Fibroblast of gingiva (primary cell): ENCODE measurements around the gene RNF220.
"Not testable (repeated sequence)": the region's sequence is repeated elsewhere in the genome, so short reads cannot be mapped to it uniquely, and the experiment has no call there.

Experiments
- DNase-seq: peaks from one replicate; pipeline ENCODE4 v3.0.0-alpha.2; 2011; ENCODE audit warnings: low read depth

The RNF220 gene

GRCh38 chr1:44496541-44497171 is 91.6 kb downstream of the RNF220 start:
- no peak for DNase-seq

GRCh38 chr1:44497422-44498170 is 92.5 kb downstream of the RNF220 start:
- DNase-seq = no peak

- no peak for DNase-seq
These were observed 94.3 kb downstream of the RNF220 start for GRCh38 chr1:44499306-44499705.

- DNase-seq = no peak
These were observed 95.4 kb downstream of the RNF220 start for GRCh38 chr1:44500181-44501046.

- no peak for DNase-seq
These were observed 96.2 kb downstream of the RNF220 start for GRCh38 chr1:44501047-44501890.

- DNase-seq = not testable (repeated sequence)
These were observed 97.8 kb downstream of the RNF220 start for GRCh38 chr1:44502823-44503222.

- DNase-seq = no peak
These were observed 98.6 kb downstream of the RNF220 start for GRCh38 chr1:44503625-44504024.

GRCh38 chr1:44505210-44505993 is 100.3 kb downstream of the RNF220 start:
- no peak for DNase-seq

- DNase-seq = no peak
These were observed 102.7 kb downstream of the RNF220 start for GRCh38 chr1:44507490-44508396.

- DNase-seq = no peak
These were observed 103.3 kb downstream of the RNF220 start for GRCh38 chr1:44508397-44508745.

GRCh38 chr1:44511363-44511762 is 106.3 kb downstream of the RNF220 start:
- DNase-seq = no peak

GRCh38 chr1:44511769-44512168 is 106.7 kb downstream of the RNF220 start:
- no peak for DNase-seq

GRCh38 chr1:44512313-44512885 is 107.3 kb downstream of the RNF220 start:
- DNase-seq = no peak

GRCh38 chr1:44513111-44513510 is 108.1 kb downstream of the RNF220 start:
- DNase-seq = no peak

GRCh38 chr1:44514673-44515072 is 109.6 kb downstream of the RNF220 start:
- no peak for DNase-seq

GRCh38 chr1:44515416-44515815 is 110.4 kb downstream of the RNF220 start:
- DNase-seq = no peak

- no peak for DNase-seq
These were observed 114.1 kb downstream of the RNF220 start for GRCh38 chr1:44519035-44519676.

GRCh38 chr1:44521378-44522080 is 116.5 kb downstream of the RNF220 start:
- DNase-seq = no peak
